Measurements from ENCODE around the gene ACOXL.

The ACOXL gene

GRCh38 chr2:110864731-110865130 is 132.4 kb downstream of the ACOXL start:
- DNase-seq (ENCODE audit: insufficient read length) (no peak), FAIRE-seq (no peak)
- TF ChIP-seq POLR2AphosphoS5 (IDR thresholded peaks at IDR 0.05; ENCODE audit: low read depth, low read length), result no peak
- no peak for TF ChIP-seq TAF1 (IDR thresholded peaks at IDR 0.05; ENCODE audit: borderline replicate concordance, low read depth, low read length)
- TF ChIP-seq POLR2A (IDR thresholded peaks at IDR 0.05; ENCODE audit: low read depth, low read length), result no peak

DNA sequence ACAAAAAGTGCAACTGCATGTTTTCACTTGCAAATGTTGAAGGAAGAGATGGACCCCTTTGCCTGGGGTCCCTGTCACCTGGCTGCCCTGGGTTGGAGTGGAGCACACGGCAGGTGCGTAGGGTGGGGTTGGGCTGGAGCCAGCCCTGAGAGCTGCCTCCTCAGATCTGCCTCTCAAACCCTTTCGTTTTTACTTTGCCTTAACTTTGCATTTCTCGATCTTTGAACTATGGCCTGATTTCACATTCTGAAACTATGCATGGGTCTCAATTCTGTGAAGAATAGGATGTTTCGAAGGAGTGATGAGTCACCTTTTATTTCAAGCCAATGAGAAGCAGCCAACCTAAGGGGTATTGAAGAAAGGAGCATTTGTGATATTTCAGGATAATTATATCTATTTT is 132.8 kb downstream of the ACOXL start:
- FAIRE-seq (peak; percentile 97), DNase-seq (ENCODE audit: insufficient read length) (peak; percentile 62)
- no peak for TF ChIP-seq TAF1 (IDR thresholded peaks at IDR 0.05; ENCODE audit: borderline replicate concordance, low read depth, low read length)
- TF ChIP-seq POLR2AphosphoS5 (IDR thresholded peaks at IDR 0.05; ENCODE audit: low read depth, low read length), result no peak
- TF ChIP-seq POLR2A (IDR thresholded peaks at IDR 0.05; ENCODE audit: low read depth, low read length), result no peak

DNA sequence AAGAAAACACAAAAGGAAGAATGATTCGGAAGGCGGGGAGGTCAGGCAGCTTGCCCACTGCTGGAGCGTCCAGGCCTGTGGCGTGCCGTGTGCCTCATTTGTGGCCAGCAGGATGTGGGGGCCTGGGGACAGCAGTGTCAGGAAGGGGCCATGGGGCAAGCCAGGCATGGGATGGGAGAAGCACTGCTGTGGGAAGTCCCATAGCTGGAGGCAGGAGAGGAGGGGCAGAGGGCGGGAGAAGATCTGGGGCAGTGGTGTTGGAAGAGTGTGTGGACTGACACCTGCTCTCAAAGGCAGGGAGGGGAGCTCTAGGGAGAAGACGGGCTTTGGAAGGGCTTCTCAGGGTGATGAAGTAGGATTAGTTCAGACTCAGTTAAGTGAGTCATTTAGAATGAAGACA is 133.7 kb downstream of the ACOXL start:
- TF ChIP-seq TAF1 (IDR thresholded peaks at IDR 0.05; ENCODE audit: borderline replicate concordance, low read depth, low read length) (no peak), POLR2A (IDR thresholded peaks at IDR 0.05; ENCODE audit: low read depth, low read length) (no peak), POLR2AphosphoS5 (IDR thresholded peaks at IDR 0.05; ENCODE audit: low read depth, low read length) (no peak)
- no peak for FAIRE-seq
- no peak for DNase-seq (ENCODE audit: insufficient read length)

DNA sequence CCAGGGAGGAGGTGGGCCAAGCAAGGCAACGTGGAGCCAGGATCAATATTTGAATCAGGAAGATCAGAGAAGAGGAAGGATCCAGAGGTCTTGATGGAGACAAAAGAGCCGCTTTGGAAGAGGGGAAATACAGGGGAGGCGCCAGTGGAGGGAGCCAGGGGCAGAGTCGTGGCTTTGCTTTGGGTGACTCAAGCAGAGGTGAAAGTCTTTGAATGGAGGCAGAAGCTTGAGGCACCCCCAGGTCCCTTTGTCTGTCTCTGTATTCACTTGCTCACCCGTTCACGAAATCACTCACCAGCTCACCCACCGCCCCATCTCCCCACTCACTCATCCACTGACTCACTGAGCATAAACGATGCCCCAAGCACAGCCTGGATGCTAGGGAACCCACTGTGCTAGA is 134.1 kb downstream of the ACOXL start:
- DNase-seq (ENCODE audit: insufficient read length) (no peak), FAIRE-seq (no peak)
- TF ChIP-seq POLR2AphosphoS5 (IDR thresholded peaks at IDR 0.05; ENCODE audit: low read depth, low read length) (no peak), POLR2A (IDR thresholded peaks at IDR 0.05; ENCODE audit: low read depth, low read length) (no peak), TAF1 (IDR thresholded peaks at IDR 0.05; ENCODE audit: borderline replicate concordance, low read depth, low read length) (no peak)

DNA sequence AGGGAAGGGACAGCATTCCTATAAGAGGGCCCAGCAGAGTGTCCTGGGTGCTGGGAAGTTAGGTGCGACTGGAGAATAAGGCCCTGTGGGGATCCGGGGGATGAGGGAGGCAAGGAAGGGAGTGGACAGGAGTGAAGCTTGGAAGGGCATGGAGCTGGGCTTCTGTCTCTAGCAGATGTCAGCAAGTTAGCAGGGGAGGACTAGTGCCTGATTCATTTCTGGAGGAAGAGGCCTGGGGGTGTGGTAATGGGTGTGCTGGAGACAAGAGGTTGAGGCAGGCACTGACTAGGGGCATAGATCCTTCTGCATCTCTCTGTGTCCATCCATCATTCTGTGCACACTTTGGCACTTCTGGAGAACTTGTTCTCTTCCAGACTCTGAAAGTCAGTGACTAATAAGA is 134.7 kb downstream of the ACOXL start:
- DNase-seq (ENCODE audit: insufficient read length), result no peak
- FAIRE-seq, result peak; percentile 38

DNA sequence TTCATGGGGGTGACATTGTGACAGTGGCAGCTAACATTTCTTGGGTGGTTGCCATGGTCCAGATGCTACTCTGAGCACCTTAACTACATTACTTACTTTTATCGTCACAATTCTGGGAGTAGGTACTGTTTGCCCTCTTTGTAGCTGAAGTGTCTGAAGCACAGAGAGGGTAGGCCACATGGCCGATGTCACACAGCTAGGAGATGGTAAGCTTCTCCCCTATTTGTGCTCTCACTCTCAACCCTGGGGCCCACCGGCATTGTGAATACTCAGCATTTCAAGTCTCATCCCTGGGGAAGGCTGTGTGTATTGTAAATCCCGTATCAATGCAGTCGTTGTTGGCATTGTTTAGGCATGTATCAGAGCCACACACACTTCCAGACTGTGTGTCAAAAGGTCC is 136.6 kb downstream of the ACOXL start:
- no peak for FAIRE-seq
- TF ChIP-seq POLR2AphosphoS5 (IDR thresholded peaks at IDR 0.05; ENCODE audit: low read depth, low read length) (no peak), TAF1 (IDR thresholded peaks at IDR 0.05; ENCODE audit: borderline replicate concordance, low read depth, low read length) (no peak), POLR2A (IDR thresholded peaks at IDR 0.05; ENCODE audit: low read depth, low read length) (no peak)
- DNase-seq (ENCODE audit: insufficient read length), result no peak

More for the DNA sequence above, 134.7 kb downstream of the ACOXL start:
- TF ChIP-seq POLR2A (IDR thresholded peaks at IDR 0.05; ENCODE audit: low read depth, low read length) (no peak), POLR2AphosphoS5 (IDR thresholded peaks at IDR 0.05; ENCODE audit: low read depth, low read length) (no peak), TAF1 (IDR thresholded peaks at IDR 0.05; ENCODE audit: borderline replicate concordance, low read depth, low read length) (no peak)

DNA sequence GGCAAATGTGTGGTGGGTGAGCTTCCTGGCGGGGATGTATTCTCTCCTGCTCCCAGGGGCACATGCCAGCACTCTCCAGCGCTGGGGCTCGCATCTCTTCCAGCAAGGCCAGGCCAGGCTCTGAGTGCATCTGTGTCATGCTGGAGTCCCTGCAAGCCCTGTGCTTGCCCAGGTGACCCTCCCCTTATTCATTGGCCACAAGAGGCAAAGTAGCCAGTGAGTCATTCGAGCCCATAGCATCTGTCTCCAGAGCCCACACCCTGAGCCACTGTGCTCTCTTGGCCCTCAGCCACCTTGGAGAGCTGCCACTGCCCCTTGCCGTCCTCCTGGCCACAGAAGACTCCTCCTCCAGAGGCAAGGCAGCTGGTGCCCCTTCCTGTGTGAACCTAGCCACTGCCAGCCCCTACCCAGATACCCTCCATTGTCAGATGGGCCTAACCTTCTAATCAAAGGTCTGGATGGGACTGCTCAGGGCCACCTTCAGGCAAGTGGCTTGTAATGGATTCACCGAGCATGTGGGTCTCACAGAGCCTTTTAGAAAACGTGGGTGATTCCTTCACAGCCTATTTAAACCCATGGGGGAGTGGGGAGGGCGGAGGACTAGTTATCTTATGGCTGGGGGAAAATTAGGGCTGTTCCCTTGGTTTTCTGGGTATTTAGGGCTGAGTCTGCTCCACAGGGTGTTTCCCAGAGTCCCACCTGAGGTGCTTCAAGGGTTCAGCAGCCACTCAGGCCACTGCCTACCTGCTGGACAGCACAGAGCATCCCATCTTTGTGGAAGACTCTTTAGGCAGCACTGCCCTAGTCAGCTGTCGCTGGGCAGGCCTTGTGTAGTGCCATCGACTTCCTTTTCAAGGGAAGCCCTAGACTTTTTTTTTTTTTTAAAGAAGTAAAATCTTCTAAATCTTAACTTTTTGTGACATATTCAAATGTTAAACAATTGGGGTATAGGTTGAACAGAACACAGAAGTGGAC is 137.4 kb downstream of the ACOXL start:
- DNase-seq (ENCODE audit: insufficient read length), result no peak
- FAIRE-seq, result peak; percentile 24

DNA sequence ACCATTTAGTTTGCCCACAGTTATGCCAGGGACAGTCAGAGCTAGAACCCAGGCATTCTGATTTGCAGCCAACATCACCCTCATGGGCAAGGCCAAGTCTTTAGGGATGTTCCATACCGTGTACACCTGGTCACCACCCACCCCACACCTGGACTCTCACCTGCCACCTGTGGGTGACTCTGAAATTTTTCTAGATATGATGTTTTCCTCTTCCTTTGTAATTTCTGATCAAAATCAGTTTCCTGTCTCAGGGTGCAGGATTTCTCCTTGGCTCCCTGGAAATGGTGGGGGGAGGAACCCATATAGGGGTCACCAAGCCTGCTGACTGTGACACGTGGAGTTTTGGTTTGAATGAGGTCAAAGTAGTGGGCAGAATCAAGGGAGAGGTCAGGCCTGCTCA is 138.2 kb downstream of the ACOXL start:
- no peak for TF ChIP-seq POLR2AphosphoS5 (IDR thresholded peaks at IDR 0.05; ENCODE audit: low read depth, low read length)
- no peak for TF ChIP-seq TAF1 (IDR thresholded peaks at IDR 0.05; ENCODE audit: borderline replicate concordance, low read depth, low read length)
- TF ChIP-seq POLR2A (IDR thresholded peaks at IDR 0.05; ENCODE audit: low read depth, low read length), result no peak
- no peak for FAIRE-seq
- DNase-seq (ENCODE audit: insufficient read length), result no peak

More for the DNA sequence above, 137.4 kb downstream of the ACOXL start:
- TF ChIP-seq POLR2A (IDR thresholded peaks at IDR 0.05; ENCODE audit: low read depth, low read length), result no peak

DNA sequence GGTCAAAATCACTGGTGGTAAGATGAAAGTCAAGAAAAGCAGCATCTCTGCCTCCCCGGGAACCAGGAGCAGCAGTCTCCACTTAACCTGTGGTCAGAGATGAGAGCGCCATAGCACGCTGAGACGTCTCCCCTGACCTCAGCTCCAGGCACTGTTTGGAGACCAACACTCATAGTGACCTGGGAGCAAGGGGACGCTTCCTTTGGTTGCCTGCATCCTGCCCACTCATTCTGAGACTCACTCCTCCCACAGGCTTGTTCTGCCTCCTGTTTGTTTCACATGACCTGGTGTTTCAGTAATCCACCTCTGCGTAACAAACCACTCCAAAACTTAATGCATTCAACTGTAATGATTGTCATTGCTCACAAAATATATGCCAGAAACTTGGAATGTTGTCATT is 139.3 kb downstream of the ACOXL start:
- DNase-seq (ENCODE audit: insufficient read length), result no peak
- peak; percentile 93 for FAIRE-seq
- TF ChIP-seq POLR2AphosphoS5 (IDR thresholded peaks at IDR 0.05; ENCODE audit: low read depth, low read length), result no peak
- TF ChIP-seq TAF1 (IDR thresholded peaks at IDR 0.05; ENCODE audit: borderline replicate concordance, low read depth, low read length), result no peak
- TF ChIP-seq POLR2A (IDR thresholded peaks at IDR 0.05; ENCODE audit: low read depth, low read length), result no peak

GRCh38 chr2:110872521-110872920 is 140.1 kb downstream of the ACOXL start:
- TF ChIP-seq POLR2A (IDR thresholded peaks at IDR 0.05; ENCODE audit: low read depth, low read length), result no peak
- no peak for TF ChIP-seq TAF1 (IDR thresholded peaks at IDR 0.05; ENCODE audit: borderline replicate concordance, low read depth, low read length)
- no peak for TF ChIP-seq POLR2AphosphoS5 (IDR thresholded peaks at IDR 0.05; ENCODE audit: low read depth, low read length)
- DNase-seq (ENCODE audit: insufficient read length), result no peak
- FAIRE-seq, result peak; percentile 85

GRCh38 chr2:110873056-110873502 is 140.7 kb downstream of the ACOXL start:
- peak; percentile 30 for FAIRE-seq
- no peak for DNase-seq (ENCODE audit: insufficient read length)
- no peak for TF ChIP-seq TAF1 (IDR thresholded peaks at IDR 0.05; ENCODE audit: borderline replicate concordance, low read depth, low read length)
- no peak for TF ChIP-seq POLR2AphosphoS5 (IDR thresholded peaks at IDR 0.05; ENCODE audit: low read depth, low read length)
